ENCODE results near the gene LCN10. TPM values are rescaled to one million over a fixed set of nuclear protein-coding genes. Genes with fewer than 3 reads are reported as not detected.

The LCN10 gene
- polyA plus RNA-seq, 2 of the 4 experiments (the other 2 are of a cell fraction): not detected

GRCh38 chr9:136698635-136699246 lies 44.0 kb downstream of the LCN10 start:
- DNase-seq (ENCODE audit: low read depth in 1 of 2, low spot score in 1 of 2) (no peak), FAIRE-seq (no peak), ATAC-seq (no peak)
- Histone ChIP-seq H3K9me3 (no peaks in the 10 kb centered on the region), H3K4me1 (peaks cover 48% of the 10 kb centered on the region), H3K4me2 (peak overlapping the region; percentile 79), H3K27ac (peak overlapping the region; percentile 68 to 87), H3K4me3 (no peak overlapping the region)
- TF ChIP-seq KDM5A (IDR thresholded peaks at IDR 0.05) (no peak), MAZ (IDR thresholded peaks at IDR 0.05; ENCODE audit: borderline replicate concordance, low read depth, low read length) (no peak), TFCP2L1 (CRISPR knock-in tag; IDR thresholded peaks at IDR 0.05) (no peak), USF2 (IDR thresholded peaks at IDR 0.05) (no peak), FOSL2 (IDR thresholded peaks at IDR 0.05) (no peak), FOSL2 (CRISPR knock-in tag; IDR thresholded peaks at IDR 0.05) (no peak), ZFP36 (IDR thresholded peaks at IDR 0.05; ENCODE audit: borderline replicate concordance, partially characterized antibody) (no peak), SMC3 (IDR thresholded peaks at IDR 0.05) (no peak), CEBPB (IDR thresholded peaks at IDR 0.05) (no peak), HOXB13 (CRISPR knock-in tag; IDR thresholded peaks at IDR 0.05; ENCODE audit: low read depth) (no peak), JUN (IDR thresholded peaks at IDR 0.05) (no peak), CBX8 (IDR thresholded peaks at IDR 0.05) (no peak), NPAS2 (CRISPR knock-in tag; IDR thresholded peaks at IDR 0.05; ENCODE audit: borderline replicate concordance) (no peak), NFE2L2 (conservative IDR thresholded peaks at IDR 0.05; ENCODE audit: low read length) (no peak)
- ChIA-PET POLR2A (interaction anchor here (1.9 kb wide), 1 partner anchor 29 kb away, joined by 4 read pairs; no protein-coding TSS in a partner anchor), CTCF (interaction anchor here (0.6 to 8.5 kb wide), 11 partner anchors 8 to 278 kb away, joined by 3 to 113 read pairs (median 3); no protein-coding TSS in a partner anchor)
- 93% methylated on average over 11 of the region's 11 CpGs for WGBS (ENCODE audit: missing lambda C conversion rate)

- CTCF ChIA-PET: interaction anchor here (0.7 to 8.5 kb wide), 9 partner anchors 9 to 277 kb away, joined by 3 to 113 read pairs (median 5); no protein-coding TSS in a partner anchor
- DNase-seq (ENCODE audit: low read depth in 1 of 2, low spot score in 1 of 2): no peak
- FAIRE-seq: no peak
- 31% methylated on average over 20 of the region's 20 CpGs for WGBS (ENCODE audit: missing lambda C conversion rate)
- no peak for TF ChIP-seq ZFP36 (IDR thresholded peaks at IDR 0.05; ENCODE audit: borderline replicate concordance, partially characterized antibody)
- TF ChIP-seq CEBPB (IDR thresholded peaks at IDR 0.05): peak; percentile 56 to 73; a peak in 3 of 4 replicates
- no peak for ATAC-seq
- POLR2A ChIA-PET: interaction anchor here (1.9 kb wide), 1 partner anchor 30 kb away, joined by 4 read pairs; no protein-coding TSS in a partner anchor
- Histone ChIP-seq H3K27ac (peak overlapping the region; percentile 68 to 87), H3K9me3 (no peaks in the 10 kb centered on the region), H3K4me1 (peaks cover 56% of the 10 kb centered on the region), H3K4me3 (peak overlapping the region; percentile 22; the same call in 2 of the 3 replicates), H3K4me2 (peak overlapping the region; percentile 79)
Measured at GRCh38 chr9:136697821-136698526, 44.8 kb downstream of the LCN10 start.

GRCh38 chr9:136697146-136697820 lies 45.5 kb downstream of the LCN10 start:
- ChIA-PET POLR2A (no interaction called here), CTCF (interaction anchor here (0.6 to 8.5 kb wide), 11 partner anchors 9 to 335 kb away, joined by 3 to 113 read pairs (median 3); no protein-coding TSS in a partner anchor)
- DNase-seq (ENCODE audit: low read depth in 1 of 2, low spot score in 1 of 2) (peak in 1 of 2 experiments; percentile 39), ATAC-seq (no peak), FAIRE-seq (no peak)
- Histone ChIP-seq H3K4me2 (peak overlapping the region; percentile 79), H3K4me3 (peak overlapping the region; percentile 22; the same call in 1 of the 3 replicates), H3K9me3 (no peaks in the 10 kb centered on the region), H3K4me1 (peaks cover 63% of the 10 kb centered on the region), H3K27ac (peak overlapping the region; percentile 68 to 87)
- peak; percentile 50; the same call in 1 of the 2 replicates for TF ChIP-seq MAX (IDR thresholded peaks at IDR 0.05)
- TF ChIP-seq POLR2A (IDR thresholded peaks at IDR 0.05; ENCODE audit: low read length): 0 out of 2 replicates have a peak, but pooled peaks have one; percentile 12
- TF ChIP-seq POLR2AphosphoS2 (conservative IDR thresholded peaks at IDR 0.05; ENCODE audit: low read length): no peak
- WGBS (ENCODE audit: missing lambda C conversion rate): 38% methylated on average over 21 of the region's 23 CpGs

Measured in A549 (cell line).